Caco-2 (cell line): ENCODE data around the gene PRDM13. TPM values are rescaled to one million over a fixed set of nuclear protein-coding genes. Genes with fewer than 3 reads are reported as not detected.
A peak's percentile ranks its signal among the peaks of the same experiment; 100 is the strongest.
"Not testable (repeated sequence)": the region's sequence is repeated elsewhere in the genome, so short reads cannot be mapped to it uniquely, and the experiment has no call there.

Experiments
- BruUV-seq: library from RNA; stranded (reverse); fragments of 400-500 nt; replicated peaks from 2 replicates; lab custom pipeline; 2021; lab: Mats Ljungman, UMichigan
- CTCF ChIA-PET: fragments of 300-600 bp; sonication (Branson Sonifier 250); formaldehyde crosslinking; loops from one replicate; lab custom pipeline; 2022; ENCODE audit warnings: antibody characterized with exemption; lab: Charles Lee
- POLR2A ChIA-PET: fragments of 300-600 bp; sonication (Branson Sonifier 250); formaldehyde crosslinking; loops from one replicate; lab custom pipeline; 2022; ENCODE audit warnings: antibody characterized with exemption; lab: Charles Lee
- DNase-seq, 2 experiments: peaks; one replicate each; pipeline versions ENCODE4 v3.0.0 to v3.0.0-alpha.2; 2020 to 2022
- H3K27me3 ChIP-seq: replicated peaks from 2 replicates; pipeline ENCODE4 v1.6.0; 2011; ENCODE audit warnings: low read length; ENCODE audit not compliant: control insufficient read depth, insufficient read depth
- H3K36me3 ChIP-seq: 2 replicates; pipeline ENCODE4 v1.5.1; 2011; ENCODE audit warnings: low read length; ENCODE audit not compliant: control insufficient read depth, insufficient read depth
- H3K4me1 ChIP-seq: fragments of 250-450 bp; sonication (Bioruptor Pico); 2 replicates; pipeline ENCODE4 v1.5.1; 2020; ENCODE audit warnings: mild to moderate bottlenecking
- H3K4me3 ChIP-seq: 2 replicates; pipeline ENCODE4 v1.5.1; 2011; ENCODE audit warnings: low read depth, mild to moderate bottlenecking, control low read depth, low read length
- H3K9me3 ChIP-seq: fragments of 250-450 bp; sonication (Bioruptor Pico); 2 replicates; pipeline ENCODE4 v1.5.1; 2020; ENCODE audit warnings: mild to moderate bottlenecking, moderate library complexity
- H3K27ac Mint-ChIP-seq: one replicate; pipeline ENCODE4 v1.8.0; 2022; ENCODE audit warnings: mixed read lengths; ENCODE audit not compliant: unreplicated experiment
- H3K27me3 Mint-ChIP-seq: one replicate; pipeline ENCODE4 v1.8.0; 2022; ENCODE audit warnings: mixed read lengths; ENCODE audit not compliant: insufficient read depth, unreplicated experiment
- H3K36me3 Mint-ChIP-seq: one replicate; pipeline ENCODE4 v1.8.0; 2022; ENCODE audit warnings: mild to moderate bottlenecking, mixed read lengths; ENCODE audit not compliant: insufficient read depth, unreplicated experiment
- H3K4me1 Mint-ChIP-seq: one replicate; pipeline ENCODE4 v1.8.0; 2022; ENCODE audit warnings: low read depth, mixed read lengths; ENCODE audit not compliant: unreplicated experiment
- H3K4me3 Mint-ChIP-seq: one replicate; pipeline ENCODE4 v1.8.0; 2022; ENCODE audit warnings: mild to moderate bottlenecking, moderate library complexity, mixed read lengths; ENCODE audit not compliant: unreplicated experiment
- H3K9me3 Mint-ChIP-seq: one replicate; pipeline ENCODE4 v1.8.0; 2022; ENCODE audit warnings: mixed read lengths; ENCODE audit not compliant: unreplicated experiment
- intact Hi-C: fragments of 100-400 bp; cut with micrococcal nuclease; formaldehyde crosslinking; loops from one replicate; pipeline ENCODE4 v1.10.0; 2022; ENCODE audit not compliant: unreplicated experiment
- total RNA-seq: library from RNA; stranded (reverse); gene quantifications from 2 replicates; pipeline ENCODE4 v1.2.3, GENCODE V29; 2022
- TF ChIP-seq, protein P1 (sequence below), 2 experiments: fragments of 200-600 bp in 1 of 2; IDR thresholded peaks; 1 replicate in 1 of 2; 2 replicates in 1 of 2; pipeline versions ENCODE4 v1.5.1 to v1.8.0; 2011 to 2022; ENCODE audit warnings: antibody characterized with exemption in 1 of 2, control low read depth in 1 of 2, inconsistent platforms in 1 of 2, low read depth in 1 of 2, low read length in 1 of 2, mild to moderate bottlenecking in 1 of 2, moderate library complexity in 1 of 2; ENCODE audit not compliant: insufficient read depth in 1 of 2, severe bottlenecking in 1 of 2, unreplicated experiment in 1 of 2

The PRDM13 gene
- total RNA-seq, 1 experiment from 2014 or later: 0.41 TPM

DNA sequence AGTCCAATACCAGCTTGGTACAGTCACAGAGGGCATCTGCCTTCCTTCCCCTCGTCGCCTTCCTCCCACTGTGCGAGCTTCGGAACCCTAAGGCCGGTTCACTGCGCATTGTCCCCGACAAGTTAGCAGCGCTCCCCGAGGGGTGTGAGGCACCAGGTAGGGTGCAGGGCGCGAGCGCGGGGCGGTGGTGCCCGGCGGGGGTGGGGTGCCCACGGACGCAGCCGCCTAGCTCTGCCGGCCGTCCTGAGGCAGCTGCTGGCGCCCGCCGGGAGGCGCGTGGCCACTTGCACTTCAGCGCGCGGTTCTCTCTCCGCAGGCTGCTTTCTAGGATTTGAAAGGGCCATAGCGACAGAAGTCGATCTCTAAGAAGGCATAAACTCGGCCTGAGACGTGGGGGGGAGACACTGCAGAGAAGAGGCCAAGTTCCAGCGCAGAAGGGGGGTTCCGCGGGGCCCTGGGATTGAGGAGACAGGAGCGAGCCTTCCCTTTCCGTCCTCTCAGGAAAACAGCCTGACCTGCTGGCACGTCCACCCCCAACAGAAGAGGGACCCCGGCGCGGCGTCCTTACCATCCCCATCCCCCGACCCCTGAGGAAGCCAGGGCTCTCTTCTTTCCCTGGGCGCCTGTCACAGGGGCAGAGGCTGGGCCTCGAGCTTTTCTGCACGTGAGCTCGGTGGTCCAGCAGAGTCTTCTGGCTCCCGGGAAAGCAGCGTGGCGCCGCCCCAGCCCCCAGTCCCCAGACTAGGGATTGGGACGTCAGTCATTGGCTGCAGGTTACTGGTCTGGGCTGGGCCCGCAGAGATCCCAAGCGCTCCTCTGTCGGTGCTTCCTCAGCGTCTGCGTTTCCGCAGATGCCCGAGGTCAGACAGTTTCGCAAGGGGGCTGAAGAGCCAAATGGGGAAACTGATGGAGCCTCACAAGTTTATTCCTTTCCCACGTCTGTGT lies 15.6 kb upstream of the PRDM13 start:
- intact Hi-C loops: no loop called here
- H3K4me1 ChIP-seq: no peaks in the 10 kb centered on the region
- no TSS peak for BruUV-seq
- H3K27me3 Mint-ChIP-seq: peaks cover 31% of the 10 kb centered on the region
- no peaks in the 10 kb centered on the region for H3K9me3 ChIP-seq
- H3K36me3 Mint-ChIP-seq: no peaks in the 10 kb centered on the region
- ChIA-PET CTCF (no interaction called here), POLR2A (no interaction called here)
- no peak overlapping the region for H3K27ac Mint-ChIP-seq
- H3K4me3 Mint-ChIP-seq: no peak overlapping the region
- no peaks in the 10 kb centered on the region for H3K36me3 ChIP-seq
- H3K27me3 ChIP-seq: peaks cover 2% of the 10 kb centered on the region; the same call in 1 of the 2 replicates
- peak in 1 of 2 experiments; percentile 14 for DNase-seq
- no peaks in the 10 kb centered on the region for H3K4me1 Mint-ChIP-seq
- H3K9me3 Mint-ChIP-seq: no peaks in the 10 kb centered on the region
- H3K4me3 ChIP-seq: no peak overlapping the region
- TF ChIP-seq, protein P1, sequence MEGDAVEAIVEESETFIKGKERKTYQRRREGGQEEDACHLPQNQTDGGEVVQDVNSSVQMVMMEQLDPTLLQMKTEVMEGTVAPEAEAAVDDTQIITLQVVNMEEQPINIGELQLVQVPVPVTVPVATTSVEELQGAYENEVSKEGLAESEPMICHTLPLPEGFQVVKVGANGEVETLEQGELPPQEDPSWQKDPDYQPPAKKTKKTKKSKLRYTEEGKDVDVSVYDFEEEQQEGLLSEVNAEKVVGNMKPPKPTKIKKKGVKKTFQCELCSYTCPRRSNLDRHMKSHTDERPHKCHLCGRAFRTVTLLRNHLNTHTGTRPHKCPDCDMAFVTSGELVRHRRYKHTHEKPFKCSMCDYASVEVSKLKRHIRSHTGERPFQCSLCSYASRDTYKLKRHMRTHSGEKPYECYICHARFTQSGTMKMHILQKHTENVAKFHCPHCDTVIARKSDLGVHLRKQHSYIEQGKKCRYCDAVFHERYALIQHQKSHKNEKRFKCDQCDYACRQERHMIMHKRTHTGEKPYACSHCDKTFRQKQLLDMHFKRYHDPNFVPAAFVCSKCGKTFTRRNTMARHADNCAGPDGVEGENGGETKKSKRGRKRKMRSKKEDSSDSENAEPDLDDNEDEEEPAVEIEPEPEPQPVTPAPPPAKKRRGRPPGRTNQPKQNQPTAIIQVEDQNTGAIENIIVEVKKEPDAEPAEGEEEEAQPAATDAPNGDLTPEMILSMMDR (IDR thresholded peaks at IDR 0.05; ENCODE audit: insufficient read depth in 1 of 2, low read depth in 1 of 2, low read length in 1 of 2, severe bottlenecking in 1 of 2, unreplicated experiment in 1 of 2): no peak

DNA sequence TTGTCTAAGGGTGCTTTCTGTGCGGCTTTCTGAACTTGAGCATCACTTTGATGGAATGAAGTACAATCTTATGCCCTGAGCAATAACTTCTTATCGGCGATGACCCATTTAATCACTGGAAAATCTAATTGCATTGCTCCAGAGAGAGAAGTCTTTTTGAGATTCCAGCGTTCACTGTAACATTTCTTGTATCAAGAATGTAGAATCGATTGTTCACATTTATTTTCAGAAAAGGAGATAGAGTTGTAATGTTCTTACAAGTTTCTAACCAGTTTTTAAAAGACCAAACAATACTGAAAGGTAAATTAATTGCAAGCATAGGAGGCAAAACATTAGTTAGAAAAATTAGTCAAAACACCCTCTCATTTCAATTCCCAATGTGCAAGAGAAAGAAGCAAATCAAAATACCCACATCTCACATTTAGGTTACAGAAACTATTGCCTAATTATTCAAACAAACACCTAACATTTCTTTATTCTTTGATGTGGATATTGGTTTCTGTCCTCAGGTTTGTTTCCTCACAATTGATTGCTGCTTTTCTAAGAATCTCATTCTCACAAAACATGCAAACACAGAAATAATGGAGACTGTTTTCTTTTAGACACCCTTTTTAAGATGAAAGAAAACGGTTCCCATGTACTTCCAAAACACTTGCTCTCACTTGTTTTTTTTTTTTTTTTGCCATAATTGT lies 14.8 kb upstream of the PRDM13 start:
- Mint-ChIP-seq H3K27ac (no peak overlapping the region), H3K9me3 (no peaks in the 10 kb centered on the region), H3K4me1 (no peaks in the 10 kb centered on the region), H3K27me3 (peaks cover 31% of the 10 kb centered on the region), H3K36me3 (no peaks in the 10 kb centered on the region), H3K4me3 (no peak overlapping the region)
- DNase-seq: no peak
- CTCF ChIA-PET: no interaction called here
- Histone ChIP-seq H3K9me3 (no peaks in the 10 kb centered on the region), H3K4me3 (no peak overlapping the region), H3K27me3 (peaks cover 2% of the 10 kb centered on the region; the same call in 1 of the 2 replicates), H3K36me3 (no peaks in the 10 kb centered on the region), H3K4me1 (no peaks in the 10 kb centered on the region)
- BruUV-seq: no TSS peak
- TF ChIP-seq, protein P1 (IDR thresholded peaks at IDR 0.05; ENCODE audit: insufficient read depth in 1 of 2, low read depth in 1 of 2, low read length in 1 of 2, severe bottlenecking in 1 of 2, unreplicated experiment in 1 of 2): no peak
- intact Hi-C loops: no loop called here
- POLR2A ChIA-PET: no interaction called here

DNA sequence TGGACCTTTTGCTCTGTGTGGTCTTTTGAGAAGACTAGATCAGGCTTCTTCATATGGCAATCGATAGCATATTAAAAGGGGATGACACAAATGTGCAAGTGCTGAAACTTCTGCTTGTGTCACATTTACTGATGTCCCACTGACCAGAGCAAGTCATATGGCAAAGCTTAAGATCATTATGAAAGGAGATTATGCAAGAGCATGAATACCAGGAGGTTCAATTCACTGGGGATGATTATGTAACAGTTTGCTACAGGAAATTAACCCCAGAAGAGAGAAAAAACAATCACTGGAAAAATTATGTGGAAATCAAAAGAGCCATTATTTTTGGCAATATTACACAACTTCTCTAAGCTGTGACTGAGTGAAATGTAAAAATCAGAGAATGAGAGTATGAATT lies 13.7 kb upstream of the PRDM13 start:
- Histone ChIP-seq H3K4me1 (no peaks in the 10 kb centered on the region), H3K9me3 (no peaks in the 10 kb centered on the region), H3K36me3 (no peaks in the 10 kb centered on the region), H3K4me3 (no peak overlapping the region), H3K27me3 (peaks cover 2% of the 10 kb centered on the region; the same call in 1 of the 2 replicates)
- DNase-seq: no peak
- ChIA-PET CTCF (no interaction called here), POLR2A (no interaction called here)
- Mint-ChIP-seq H3K4me3 (no peak overlapping the region), H3K36me3 (no peaks in the 10 kb centered on the region), H3K27ac (no peak overlapping the region), H3K9me3 (no peaks in the 10 kb centered on the region), H3K4me1 (no peaks in the 10 kb centered on the region), H3K27me3 (peaks cover 32% of the 10 kb centered on the region)
- intact Hi-C loops: no loop called here
- TF ChIP-seq, protein P1 (IDR thresholded peaks at IDR 0.05; ENCODE audit: insufficient read depth in 1 of 2, low read depth in 1 of 2, low read length in 1 of 2, severe bottlenecking in 1 of 2, unreplicated experiment in 1 of 2): no peak
- BruUV-seq: no TSS peak

DNA sequence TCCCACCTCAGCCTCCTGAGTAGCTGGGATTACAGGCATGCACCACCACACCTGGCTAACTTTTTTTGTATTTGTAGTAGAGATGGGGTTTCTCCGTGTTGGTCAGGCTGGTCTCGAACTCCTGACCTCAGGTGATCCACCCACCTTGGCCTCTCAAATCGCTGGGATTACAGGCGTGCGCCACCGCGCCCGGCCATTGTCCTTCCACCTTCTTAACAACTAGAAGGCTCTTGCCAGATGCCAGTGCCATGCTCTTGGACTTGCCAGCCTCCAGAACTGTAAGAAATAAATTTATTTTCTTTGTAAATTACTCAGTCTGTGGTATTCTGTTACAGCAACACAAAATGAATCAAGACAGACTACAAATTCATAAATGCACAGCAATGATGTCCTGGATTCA lies 11.9 kb upstream of the PRDM13 start:
- H3K4me3 ChIP-seq, BruUV-seq, H3K4me3 Mint-ChIP-seq, H3K9me3 Mint-ChIP-seq, H3K9me3 ChIP-seq, CTCF ChIA-PET, H3K36me3 ChIP-seq, H3K27me3 ChIP-seq, H3K27ac Mint-ChIP-seq, intact Hi-C loops, H3K4me1 ChIP-seq, POLR2A ChIA-PET, DNase-seq, H3K36me3 Mint-ChIP-seq, H3K4me1 Mint-ChIP-seq: not testable (repeated sequence)
- peaks cover 35% of the 10 kb centered on the region for H3K27me3 Mint-ChIP-seq
